Jurkat, Clone E6-1 (cell line): ENCODE measurements around the gene SPX.

ENCODE experiments used
- DNase-seq: peaks from one replicate; pipeline ENCODE4 v3.0.0-alpha.2; 2011; ENCODE audit warnings: low read depth, low spot score
- H3K4me3 ChIP-seq: 2 replicates; pipeline ENCODE4 v1.5.1; 2011; ENCODE audit warnings: mild to moderate bottlenecking, low read length, control low read depth, moderate library complexity

SPX gene

DNA sequence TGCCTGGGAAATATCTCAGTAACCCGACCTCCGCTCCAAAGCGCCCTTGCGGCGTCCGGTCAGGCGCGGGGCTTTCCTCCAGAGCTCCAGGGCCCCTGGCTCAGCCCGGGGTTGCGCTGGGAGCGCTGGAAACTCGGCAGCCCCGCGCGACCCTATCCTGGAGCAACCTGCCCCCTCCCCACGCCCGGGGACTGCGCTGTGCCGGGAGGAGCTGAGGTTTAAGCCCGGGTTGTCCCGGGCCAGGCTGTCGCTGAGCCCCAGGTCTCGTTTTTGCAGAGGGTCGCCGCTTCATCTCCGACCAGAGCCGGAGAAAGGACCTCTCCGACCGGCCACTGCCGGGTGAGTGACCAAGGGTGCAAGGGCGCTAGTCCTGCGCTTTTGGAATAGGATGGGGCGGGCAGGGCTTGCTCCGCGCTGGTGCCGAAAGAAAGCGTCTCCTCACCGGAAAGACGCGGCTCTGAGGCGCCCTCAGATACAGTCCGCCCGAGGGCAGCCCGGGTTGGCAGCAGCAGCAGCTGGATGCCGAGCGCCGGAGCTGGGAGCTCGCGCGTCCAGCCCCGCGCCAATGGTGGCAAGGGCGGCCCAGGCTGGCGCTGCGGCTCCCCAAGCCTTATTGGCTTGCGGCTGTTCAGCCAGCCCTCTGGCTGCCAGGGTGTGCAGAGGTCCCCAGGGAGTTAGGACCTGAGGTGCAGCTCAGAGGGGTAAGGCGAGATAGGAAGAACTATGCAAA is 1.5 kb downstream of the SPX start:
- DNase-seq, result no peak
- peak overlapping the region; percentile 16 for H3K4me3 ChIP-seq

- no peak overlapping the region for H3K4me3 ChIP-seq
- DNase-seq, result no peak
These were observed 2.9 kb downstream of the SPX start for GRCh38 chr12:21528953-21529352.

- no peak for DNase-seq
These were observed 3.4 kb downstream of the SPX start for GRCh38 chr12:21529456-21529855.

GRCh38 chr12:21538061-21538653 is 12.1 kb downstream of the SPX start:
- H3K4me3 ChIP-seq, result no peak overlapping the region
- no peak for DNase-seq

More at GRCh38 chr12:21529456-21529855, 3.4 kb downstream of the SPX start:
- no peak overlapping the region for H3K4me3 ChIP-seq

GRCh38 chr12:21539797-21540196 is 13.7 kb downstream of the SPX start:
- no peak for DNase-seq
- H3K4me3 ChIP-seq, result no peak overlapping the region

DNA sequence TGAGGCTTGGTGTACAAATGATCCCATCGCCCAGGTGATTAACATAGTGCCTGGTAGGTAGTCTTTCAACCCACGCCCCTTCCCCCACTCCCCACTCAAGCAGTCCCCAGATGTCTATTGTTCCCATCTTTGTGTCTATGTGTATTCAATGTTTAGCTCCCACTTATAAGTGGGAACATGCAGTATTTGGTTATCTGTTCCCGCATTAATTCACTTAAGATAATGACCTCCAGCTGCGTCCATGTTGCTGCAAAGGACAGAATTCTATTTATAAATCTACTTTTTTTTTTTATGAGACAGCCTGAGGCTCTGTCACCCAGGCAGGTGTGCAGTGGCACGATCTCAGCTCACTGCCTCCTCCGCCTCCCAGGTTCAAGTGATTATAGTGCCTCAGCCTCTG is 15.7 kb downstream of the SPX start:
- no peak overlapping the region for H3K4me3 ChIP-seq
- no peak for DNase-seq

DNA sequence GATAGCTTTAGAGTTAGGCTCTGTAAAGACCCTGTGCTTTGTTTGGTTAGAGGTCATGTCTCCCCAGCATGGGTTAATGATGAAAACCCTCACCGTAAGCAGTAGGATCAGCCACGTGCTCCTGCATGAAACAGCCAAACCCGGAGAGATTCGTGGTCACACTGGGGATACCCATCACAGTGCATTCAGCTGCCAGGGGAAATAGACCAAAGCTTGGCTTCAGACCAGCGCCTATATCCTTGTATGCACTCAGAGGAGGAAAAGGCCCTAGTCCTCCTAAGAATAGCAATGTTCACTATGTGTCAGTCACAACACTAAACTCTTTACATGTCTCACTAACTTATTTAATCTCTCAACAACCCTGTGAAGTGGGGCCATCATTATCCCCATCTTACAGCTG is 16.3 kb downstream of the SPX start:
- H3K4me3 ChIP-seq, result no peak overlapping the region
- no peak for DNase-seq

DNA sequence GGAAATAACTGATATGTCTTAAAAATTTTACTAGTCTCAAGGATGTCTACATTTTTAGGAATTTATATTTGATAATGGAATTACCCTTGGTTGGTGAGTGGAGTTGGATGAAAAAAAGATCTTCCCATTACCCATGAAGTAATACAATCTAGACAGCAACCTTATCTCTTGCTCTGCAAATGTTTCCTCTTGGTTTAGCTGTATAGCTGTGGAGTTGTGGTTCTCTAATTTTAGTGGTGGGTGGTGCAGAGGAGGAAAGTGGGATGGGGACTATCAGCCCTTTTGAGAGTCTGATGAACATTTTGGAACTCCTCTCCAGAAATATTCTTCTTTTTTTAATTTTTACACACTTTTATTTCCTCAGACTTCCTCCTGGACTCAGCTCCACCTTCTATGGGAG is 17.1 kb downstream of the SPX start:
- DNase-seq, result no peak

DNA sequence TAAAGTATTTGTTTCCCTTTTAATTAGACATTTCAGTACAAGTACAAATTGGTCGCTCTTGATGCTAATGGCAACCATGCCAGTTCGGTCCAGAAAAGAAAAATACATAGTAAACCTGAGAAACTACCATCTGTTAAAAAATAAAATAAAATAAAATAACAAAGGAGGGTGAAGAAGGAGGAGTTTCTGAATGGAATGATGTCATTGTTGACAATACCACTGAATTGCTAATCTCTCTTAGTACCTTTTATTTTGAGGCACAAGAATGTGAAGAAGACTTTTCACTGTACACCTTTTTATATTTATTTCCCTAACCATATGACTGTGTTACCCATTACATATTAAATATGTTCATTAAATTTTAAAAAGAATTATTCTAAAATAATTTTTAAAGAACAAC is 19.5 kb downstream of the SPX start:
- no peak for DNase-seq
- H3K4me3 ChIP-seq, result no peak overlapping the region

More for the DNA sequence above, 17.1 kb downstream of the SPX start:
- no peak overlapping the region for H3K4me3 ChIP-seq

GRCh38 chr12:21546716-21547115 is 20.6 kb downstream of the SPX start:
- DNase-seq, result no peak
- no peak overlapping the region for H3K4me3 ChIP-seq

DNA sequence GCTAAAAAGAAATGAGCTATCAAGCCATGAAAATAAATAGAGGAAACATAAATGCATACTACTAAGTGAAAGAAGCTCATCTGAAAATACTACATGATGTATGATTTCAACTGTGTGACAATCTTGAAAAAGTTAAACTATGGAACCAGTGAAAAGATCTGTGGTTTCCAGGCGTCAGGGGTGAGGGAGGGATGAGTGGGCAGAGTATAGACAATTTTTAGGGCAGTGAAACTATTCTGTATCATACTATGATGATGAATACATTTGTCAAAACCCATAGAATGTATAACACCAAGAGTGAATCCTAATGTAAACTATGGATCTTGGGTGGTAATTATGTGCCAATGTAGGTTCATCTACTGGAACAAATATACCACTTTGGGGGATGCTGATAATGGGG is 21.3 kb downstream of the SPX start:
- DNase-seq, result no peak
- H3K4me3 ChIP-seq, result no peak overlapping the region

- H3K4me3 ChIP-seq, result no peak overlapping the region
- DNase-seq, result no peak
These were observed 25.9 kb downstream of the SPX start for GRCh38 chr12:21551841-21552465.

GRCh38 chr12:21552635-21553328 is 26.7 kb downstream of the SPX start:
- DNase-seq, result no peak
- H3K4me3 ChIP-seq, result no peak overlapping the region

- no peak overlapping the region for H3K4me3 ChIP-seq
- no peak for DNase-seq
These were observed 27.2 kb downstream of the SPX start for GRCh38 chr12:21553329-21553675.

DNA sequence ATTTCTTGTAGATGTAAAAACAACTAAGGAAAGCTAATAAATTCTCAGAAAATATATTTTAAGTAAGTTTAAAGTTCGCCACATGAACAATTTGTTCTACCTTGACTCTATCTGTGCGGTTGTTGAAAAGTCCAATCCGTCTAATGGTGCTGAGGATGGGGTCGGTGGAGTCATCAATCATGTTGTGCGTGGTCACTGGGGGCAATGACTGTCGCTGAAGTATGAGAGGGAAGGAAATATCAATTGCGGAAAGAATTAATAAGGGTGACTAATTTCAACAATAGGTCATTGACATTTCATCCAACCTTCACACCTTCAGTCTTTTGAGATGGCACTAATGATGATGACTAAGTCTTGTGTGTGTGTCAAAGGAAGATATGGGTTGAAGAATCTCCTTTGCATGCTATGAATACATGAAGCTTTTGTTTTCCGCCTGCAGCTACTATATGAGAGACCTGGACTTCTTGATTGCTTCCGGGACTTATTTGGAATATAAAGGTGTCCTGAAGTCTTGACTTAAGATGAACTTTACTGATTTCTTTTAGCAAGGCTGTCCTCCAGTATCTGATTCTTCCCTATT is 32.1 kb downstream of the SPX start:
- H3K4me3 ChIP-seq, result no peak overlapping the region
- DNase-seq, result no peak

GRCh38 chr12:21559855-21560569 is 33.9 kb downstream of the SPX start:
- no peak for DNase-seq

DNA sequence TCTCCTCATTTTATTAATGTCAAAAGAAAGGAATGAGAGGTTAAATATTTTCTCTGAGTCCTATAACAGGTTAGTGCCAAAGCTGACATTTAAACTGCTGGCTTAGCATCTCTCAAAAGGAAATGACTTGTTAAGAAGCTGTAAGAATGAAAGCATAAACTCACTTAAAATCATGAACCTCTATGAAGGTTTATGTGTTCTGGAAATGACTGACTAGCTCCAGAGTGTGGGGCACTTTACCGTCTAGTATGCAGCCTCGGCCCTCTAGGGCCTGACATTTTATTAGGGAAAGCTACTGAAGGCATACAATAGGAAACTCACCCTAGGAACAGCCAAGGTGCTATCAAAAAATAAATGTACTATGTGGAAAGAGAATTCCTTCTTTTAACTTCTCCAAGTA is 35.1 kb downstream of the SPX start:
- DNase-seq, result no peak
- no peak overlapping the region for H3K4me3 ChIP-seq

More at GRCh38 chr12:21559855-21560569, 33.9 kb downstream of the SPX start:
- no peak overlapping the region for H3K4me3 ChIP-seq

DNA sequence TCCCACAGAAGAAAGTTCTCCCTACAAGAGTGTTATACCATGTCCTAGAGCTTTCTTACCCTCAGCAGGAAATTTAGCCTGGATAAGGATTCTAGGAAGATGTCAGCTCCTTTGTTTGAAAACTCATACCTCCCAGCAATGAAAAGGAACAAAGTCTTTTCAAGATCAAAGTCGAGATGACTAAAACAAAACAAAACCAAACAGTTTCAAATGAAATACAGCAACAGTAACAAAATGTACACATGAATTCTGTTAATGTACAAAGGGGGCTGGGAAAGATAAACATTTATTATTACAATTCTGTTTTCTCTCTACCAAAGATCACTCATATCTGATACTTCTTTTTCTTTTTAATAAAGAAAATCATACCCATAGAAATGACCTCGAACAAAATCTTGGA is 36.8 kb downstream of the SPX start:
- no peak overlapping the region for H3K4me3 ChIP-seq
- DNase-seq, result no peak

- no peak overlapping the region for H3K4me3 ChIP-seq
- DNase-seq, result no peak
These were observed 40.3 kb downstream of the SPX start for GRCh38 chr12:21566223-21566906.
